Measurements from ENCODE around the gene MMP24. TPM values are rescaled to one million over a fixed set of nuclear protein-coding genes. Genes with fewer than 3 reads are reported as not detected.
"Not testable (repeated sequence)": the region's sequence is repeated elsewhere in the genome, so short reads cannot be mapped to it uniquely, and the experiment has no call there.

Gene MMP24
- total and polyA plus RNA-seq, 2 donors (not counting 1 experiment from before 2014, with no cell fraction given), result 0.17 to 0.49 TPM

DNA sequence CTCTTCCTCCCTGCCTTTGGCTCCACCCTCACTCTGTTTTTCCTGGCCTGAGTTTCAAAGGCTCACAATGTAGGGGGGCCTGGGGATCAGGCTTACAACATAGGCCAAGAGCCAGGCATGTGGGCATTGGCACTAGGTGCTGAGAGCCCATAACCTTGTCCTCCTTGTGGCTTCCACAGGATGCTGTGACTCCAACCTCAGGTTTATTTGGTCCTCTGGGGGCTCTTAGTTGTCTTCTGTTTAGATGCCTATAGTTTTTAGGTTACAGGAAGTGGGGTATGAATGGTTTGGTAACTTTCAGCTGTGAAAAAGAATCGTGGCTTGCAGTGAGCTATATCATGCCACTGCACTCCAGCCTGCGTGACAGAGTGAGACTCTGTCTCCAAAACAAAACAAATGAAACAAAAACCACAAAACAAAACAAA is 25.6 kb downstream of the MMP24 start:
- H3K79me2 ChIP-seq (ENCODE audit: control insufficient read depth, insufficient read depth, low read length), result no peaks in the 10 kb centered on the region
- H3K4me2 ChIP-seq (ENCODE audit: extremely low read depth, insufficient read depth, low read length), result no peak overlapping the region
- H3K9me3 ChIP-seq (ENCODE audit: control insufficient read depth, insufficient read depth, low read depth, low read length), result no peaks in the 10 kb centered on the region
- no peak overlapping the region for H3K9ac ChIP-seq (ENCODE audit: insufficient read depth, low read length)
- H2AFZ ChIP-seq (ENCODE audit: low read length), result no peak overlapping the region
- H3K4me1 ChIP-seq (ENCODE audit: control insufficient read depth, extremely low read depth, insufficient read depth, low read length), result no peaks in the 10 kb centered on the region
- H3K36me3 ChIP-seq (ENCODE audit: control insufficient read depth, insufficient read depth, low read length), result no peaks in the 10 kb centered on the region
- no peaks in the 10 kb centered on the region for H3K27me3 ChIP-seq (ENCODE audit: control insufficient read depth, insufficient read depth, low read length)
- TF ChIP-seq, protein P1, sequence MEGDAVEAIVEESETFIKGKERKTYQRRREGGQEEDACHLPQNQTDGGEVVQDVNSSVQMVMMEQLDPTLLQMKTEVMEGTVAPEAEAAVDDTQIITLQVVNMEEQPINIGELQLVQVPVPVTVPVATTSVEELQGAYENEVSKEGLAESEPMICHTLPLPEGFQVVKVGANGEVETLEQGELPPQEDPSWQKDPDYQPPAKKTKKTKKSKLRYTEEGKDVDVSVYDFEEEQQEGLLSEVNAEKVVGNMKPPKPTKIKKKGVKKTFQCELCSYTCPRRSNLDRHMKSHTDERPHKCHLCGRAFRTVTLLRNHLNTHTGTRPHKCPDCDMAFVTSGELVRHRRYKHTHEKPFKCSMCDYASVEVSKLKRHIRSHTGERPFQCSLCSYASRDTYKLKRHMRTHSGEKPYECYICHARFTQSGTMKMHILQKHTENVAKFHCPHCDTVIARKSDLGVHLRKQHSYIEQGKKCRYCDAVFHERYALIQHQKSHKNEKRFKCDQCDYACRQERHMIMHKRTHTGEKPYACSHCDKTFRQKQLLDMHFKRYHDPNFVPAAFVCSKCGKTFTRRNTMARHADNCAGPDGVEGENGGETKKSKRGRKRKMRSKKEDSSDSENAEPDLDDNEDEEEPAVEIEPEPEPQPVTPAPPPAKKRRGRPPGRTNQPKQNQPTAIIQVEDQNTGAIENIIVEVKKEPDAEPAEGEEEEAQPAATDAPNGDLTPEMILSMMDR (conservative IDR thresholded peaks at IDR 0.05 in 1 of 2, IDR thresholded peaks at IDR 0.05 in 1 of 2; ENCODE audit: low read depth in 1 of 2, low read length in 2 of 2), result no peak
- no peaks in the 10 kb centered on the region for H4K20me1 ChIP-seq (ENCODE audit: control insufficient read depth, extremely low read depth, insufficient read depth, low read length)
- H3K27ac ChIP-seq (ENCODE audit: insufficient read depth, low read length), result no peak overlapping the region
- no peak overlapping the region for H3K4me3 ChIP-seq (replicated peaks in 1 of 4; ENCODE audit: control extremely low read depth in 1 of 4, insufficient read depth in 1 of 4, low read depth in 3 of 4, low read length in 4 of 4)
- no peak for DNase-seq (ENCODE audit: low read depth in 2 of 2)

DNA sequence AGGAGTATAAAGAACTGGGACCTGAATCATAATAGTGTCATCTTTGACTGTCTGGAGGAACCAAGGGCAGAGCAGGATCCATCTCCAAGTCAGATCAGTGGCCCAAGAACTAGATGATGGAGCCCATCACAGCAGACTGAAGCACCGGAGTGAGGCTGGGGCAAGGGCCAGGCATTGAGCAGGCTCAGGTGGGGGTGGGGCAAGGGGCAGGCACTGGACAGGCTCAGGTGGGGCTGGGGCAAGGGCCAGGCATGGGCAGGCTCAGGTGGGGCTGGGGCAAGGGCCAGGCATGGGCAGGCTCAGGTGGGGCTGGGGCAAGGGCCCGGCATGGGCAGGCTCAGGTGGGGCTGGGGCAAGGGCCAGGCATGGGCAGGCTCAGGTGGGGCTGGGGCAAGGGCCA is 26.1 kb downstream of the MMP24 start:
- DNase-seq (ENCODE audit: low read depth in 2 of 2); H3K27ac ChIP-seq (ENCODE audit: insufficient read depth, low read length); H4K20me1 ChIP-seq (ENCODE audit: control insufficient read depth, extremely low read depth, insufficient read depth, low read length); H3K9ac ChIP-seq (ENCODE audit: insufficient read depth, low read length); H2AFZ ChIP-seq (ENCODE audit: low read length); H3K36me3 ChIP-seq (ENCODE audit: control insufficient read depth, insufficient read depth, low read length); H3K27me3 ChIP-seq (ENCODE audit: control insufficient read depth, insufficient read depth, low read length); H3K9me3 ChIP-seq (ENCODE audit: control insufficient read depth, insufficient read depth, low read depth, low read length); H3K4me2 ChIP-seq (ENCODE audit: extremely low read depth, insufficient read depth, low read length); H3K4me1 ChIP-seq (ENCODE audit: control insufficient read depth, extremely low read depth, insufficient read depth, low read length); H3K4me3 ChIP-seq (replicated peaks in 1 of 4; ENCODE audit: control extremely low read depth in 1 of 4, insufficient read depth in 1 of 4, low read depth in 3 of 4, low read length in 4 of 4); H3K79me2 ChIP-seq (ENCODE audit: control insufficient read depth, insufficient read depth, low read length): not testable (repeated sequence)

DNA sequence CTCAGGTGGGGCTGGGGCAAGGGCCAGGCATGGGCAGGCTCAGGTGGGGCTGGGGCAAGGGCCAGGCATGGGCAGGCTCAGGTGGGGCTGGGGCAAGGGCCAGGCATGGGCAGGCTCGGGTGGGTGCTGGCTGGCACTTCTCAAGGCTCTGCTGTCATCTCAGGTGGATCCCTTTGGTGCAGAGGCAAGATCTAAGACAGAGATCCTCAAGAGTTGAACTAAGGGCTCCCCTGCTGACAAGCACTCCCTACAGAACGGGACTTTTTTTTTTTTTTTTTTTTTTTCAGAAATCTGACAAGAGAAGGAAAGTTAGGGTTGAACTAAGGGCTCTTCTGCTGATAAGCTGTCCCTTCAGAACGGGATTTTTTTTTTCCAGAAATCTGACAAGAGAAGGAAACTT is 26.5 kb downstream of the MMP24 start:
- no peak overlapping the region for H3K9ac ChIP-seq (ENCODE audit: insufficient read depth, low read length)
- H3K4me2 ChIP-seq (ENCODE audit: extremely low read depth, insufficient read depth, low read length), result no peak overlapping the region
- H3K27ac ChIP-seq (ENCODE audit: insufficient read depth, low read length), result no peak overlapping the region
- no peaks in the 10 kb centered on the region for H4K20me1 ChIP-seq (ENCODE audit: control insufficient read depth, extremely low read depth, insufficient read depth, low read length)
- H3K36me3 ChIP-seq (ENCODE audit: control insufficient read depth, insufficient read depth, low read length), result no peaks in the 10 kb centered on the region
- H3K27me3 ChIP-seq (ENCODE audit: control insufficient read depth, insufficient read depth, low read length), result no peaks in the 10 kb centered on the region
- no peak overlapping the region for H3K4me3 ChIP-seq (replicated peaks in 1 of 4; ENCODE audit: control extremely low read depth in 1 of 4, insufficient read depth in 1 of 4, low read depth in 3 of 4, low read length in 4 of 4)
- H2AFZ ChIP-seq (ENCODE audit: low read length), result no peak overlapping the region
- no peak for DNase-seq (ENCODE audit: low read depth in 2 of 2)
- H3K4me1 ChIP-seq (ENCODE audit: control insufficient read depth, extremely low read depth, insufficient read depth, low read length), result no peaks in the 10 kb centered on the region
- no peaks in the 10 kb centered on the region for H3K79me2 ChIP-seq (ENCODE audit: control insufficient read depth, insufficient read depth, low read length)
- no peaks in the 10 kb centered on the region for H3K9me3 ChIP-seq (ENCODE audit: control insufficient read depth, insufficient read depth, low read depth, low read length)
- TF ChIP-seq, protein P1 (conservative IDR thresholded peaks at IDR 0.05 in 1 of 2, IDR thresholded peaks at IDR 0.05 in 1 of 2; ENCODE audit: low read depth in 1 of 2, low read length in 2 of 2), result no peak
- no peak for TF ChIP-seq EZH2 (IDR thresholded peaks at IDR 0.05; ENCODE audit: low read length, missing control alignments)

Data from fibroblast of lung (primary cell).